GM19467 (cell line): ENCODE results near the gene CA10.

Source experiments
- ATAC-seq: cut with Tn5 transposase; IDR thresholded peaks from one replicate; pipeline ENCODE4 v1.9.1; 2021; ENCODE audit warnings: mild to moderate bottlenecking, moderate library complexity; ENCODE audit not compliant: unreplicated experiment

The CA10 gene

GRCh38 chr17:51890710-51891109 lies 267.8 kb downstream of the CA10 start:
- ATAC-seq: no peak

GRCh38 chr17:51888816-51889215 lies 269.7 kb downstream of the CA10 start:
- no peak for ATAC-seq

GRCh38 chr17:51876986-51877385 lies 281.5 kb downstream of the CA10 start:
- ATAC-seq: no peak

- ATAC-seq: no peak
Observed at GRCh38 chr17:51873302-51873701, 285.2 kb downstream of the CA10 start.

GRCh38 chr17:51869387-51869786 lies 289.1 kb downstream of the CA10 start:
- no peak for ATAC-seq

GRCh38 chr17:51860954-51861561 lies 297.5 kb downstream of the CA10 start:
- no peak for ATAC-seq

- no peak for ATAC-seq
Observed at GRCh38 chr17:51857052-51857597, 301.4 kb downstream of the CA10 start.

GRCh38 chr17:51855806-51856205 lies 302.7 kb downstream of the CA10 start:
- no peak for ATAC-seq

- ATAC-seq: no peak
Observed at GRCh38 chr17:51853857-51854256, 304.7 kb downstream of the CA10 start.

GRCh38 chr17:51852603-51853002 lies 305.9 kb downstream of the CA10 start:
- ATAC-seq: no peak

- no peak for ATAC-seq
Observed at GRCh38 chr17:51850201-51850600, 308.3 kb downstream of the CA10 start.

- ATAC-seq: no peak
Observed at GRCh38 chr17:51848451-51848850, 310.1 kb downstream of the CA10 start.

GRCh38 chr17:51846566-51846965 lies 311.9 kb downstream of the CA10 start:
- ATAC-seq: no peak

- ATAC-seq: no peak
Observed at GRCh38 chr17:51845776-51846175, 312.7 kb downstream of the CA10 start.

- no peak for ATAC-seq
Observed at GRCh38 chr17:51842763-51843162, 315.8 kb downstream of the CA10 start.

- ATAC-seq: no peak
Observed at GRCh38 chr17:51841669-51842068, 316.8 kb downstream of the CA10 start.

GRCh38 chr17:51840688-51841087 lies 317.8 kb downstream of the CA10 start:
- ATAC-seq: no peak

- no peak for ATAC-seq
Observed at GRCh38 chr17:51833620-51834019, 324.9 kb downstream of the CA10 start.

GRCh38 chr17:51833045-51833444 lies 325.5 kb downstream of the CA10 start:
- ATAC-seq: no peak

GRCh38 chr17:51830886-51831285 lies 327.6 kb downstream of the CA10 start:
- ATAC-seq: no peak

GRCh38 chr17:51830451-51830850 lies 328.1 kb downstream of the CA10 start:
- no peak for ATAC-seq

GRCh38 chr17:51828901-51829300 lies 329.6 kb downstream of the CA10 start:
- no peak for ATAC-seq

GRCh38 chr17:51827140-51827539 lies 331.4 kb downstream of the CA10 start:
- ATAC-seq: no peak
